GM13976 (cell line): ENCODE measurements around the gene HPCAL1.

ENCODE experiments used
- DNase-seq: peaks from one replicate; pipeline ENCODE4 v3.0.0; 2012; ENCODE audit warnings: low spot score
- in situ Hi-C: fragments of 300-500 bp; cut with MboI; formaldehyde crosslinking; loops from one replicate; pipeline ENCODE4 v1.12.0; 2022; ENCODE audit warnings: low sequenced_read_pairs, mixed read lengths, inconsistent platforms; ENCODE audit not compliant: unreplicated experiment
- TF ChIP-seq, protein P1 (sequence below): IDR thresholded peaks from 2 replicates; pipeline ENCODE4 v1.5.1; 2012; ENCODE audit warnings: borderline replicate concordance, mild to moderate bottlenecking; ENCODE audit not compliant: insufficient read depth; ENCODE audit errors: extremely low read depth, missing control alignments, control extremely low read depth

HPCAL1 gene

DNA sequence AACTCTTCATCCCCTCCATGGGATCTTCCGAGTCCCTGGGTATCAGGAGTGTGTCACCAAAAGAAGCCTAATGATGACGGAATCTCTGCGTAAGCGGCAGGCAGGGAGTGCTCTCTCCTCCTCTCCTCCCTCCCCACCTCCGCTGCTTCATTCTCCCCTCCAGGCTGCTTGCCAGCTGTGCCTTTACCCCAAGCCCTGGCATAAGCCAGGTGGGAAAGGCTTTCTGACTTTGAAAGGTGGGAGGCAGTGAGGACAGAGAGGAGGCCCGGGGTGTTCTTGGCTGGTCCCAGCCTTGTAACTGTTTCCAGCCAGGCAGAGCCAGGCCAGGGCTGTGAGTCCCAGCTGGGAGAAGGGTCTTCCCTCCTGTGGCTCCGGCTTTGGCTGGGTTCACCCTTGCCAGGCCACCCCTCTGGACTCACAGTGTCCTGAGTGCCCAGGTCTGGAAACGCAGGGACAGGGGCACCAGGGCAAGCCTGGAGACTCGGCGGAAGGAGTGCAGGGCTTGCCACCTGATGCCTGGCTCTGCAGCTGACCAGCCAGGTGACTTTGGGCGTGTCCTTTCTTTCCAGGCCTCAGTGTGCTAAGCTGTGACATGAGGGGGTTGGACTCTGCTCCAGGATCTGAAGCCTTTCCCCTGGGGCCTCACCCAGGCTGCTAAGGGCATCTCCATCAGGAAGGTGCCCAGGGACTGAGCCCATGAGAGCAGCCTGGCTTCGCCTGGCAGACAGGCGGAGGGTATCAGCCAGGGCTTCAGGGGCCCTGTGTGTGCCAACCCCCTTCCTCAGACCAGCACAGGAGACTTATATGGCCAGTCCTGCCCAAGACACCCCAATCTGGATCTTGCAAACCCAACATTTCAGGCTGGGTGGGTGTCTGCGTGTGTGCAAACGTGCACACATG lies 32.7 kb upstream of the HPCAL1 start:
- TF ChIP-seq, protein P1, sequence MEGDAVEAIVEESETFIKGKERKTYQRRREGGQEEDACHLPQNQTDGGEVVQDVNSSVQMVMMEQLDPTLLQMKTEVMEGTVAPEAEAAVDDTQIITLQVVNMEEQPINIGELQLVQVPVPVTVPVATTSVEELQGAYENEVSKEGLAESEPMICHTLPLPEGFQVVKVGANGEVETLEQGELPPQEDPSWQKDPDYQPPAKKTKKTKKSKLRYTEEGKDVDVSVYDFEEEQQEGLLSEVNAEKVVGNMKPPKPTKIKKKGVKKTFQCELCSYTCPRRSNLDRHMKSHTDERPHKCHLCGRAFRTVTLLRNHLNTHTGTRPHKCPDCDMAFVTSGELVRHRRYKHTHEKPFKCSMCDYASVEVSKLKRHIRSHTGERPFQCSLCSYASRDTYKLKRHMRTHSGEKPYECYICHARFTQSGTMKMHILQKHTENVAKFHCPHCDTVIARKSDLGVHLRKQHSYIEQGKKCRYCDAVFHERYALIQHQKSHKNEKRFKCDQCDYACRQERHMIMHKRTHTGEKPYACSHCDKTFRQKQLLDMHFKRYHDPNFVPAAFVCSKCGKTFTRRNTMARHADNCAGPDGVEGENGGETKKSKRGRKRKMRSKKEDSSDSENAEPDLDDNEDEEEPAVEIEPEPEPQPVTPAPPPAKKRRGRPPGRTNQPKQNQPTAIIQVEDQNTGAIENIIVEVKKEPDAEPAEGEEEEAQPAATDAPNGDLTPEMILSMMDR = no peak
- no peak for DNase-seq
- in situ Hi-C loops = loop anchor here (10.0 kb wide), 1 partner anchor 135 kb away; no protein-coding TSS in a partner anchor

DNA sequence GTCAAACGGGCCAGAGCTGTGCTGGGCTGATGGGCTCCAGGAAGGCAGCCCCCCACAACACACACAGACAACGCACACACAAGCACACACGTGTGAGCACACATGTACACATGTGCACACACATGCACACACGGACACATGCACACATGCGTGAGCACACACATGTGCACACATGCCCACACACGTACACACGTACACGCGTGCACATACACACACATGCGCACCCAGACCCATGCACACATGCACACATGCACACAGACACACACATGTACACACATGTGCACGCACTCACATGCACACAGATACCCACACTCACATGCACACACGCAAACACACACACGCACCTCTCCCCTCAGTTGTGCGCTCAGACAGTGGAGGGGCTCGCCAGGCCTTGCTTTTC lies 31.2 kb upstream of the HPCAL1 start:
- TF ChIP-seq, protein P1 = no peak
- DNase-seq = no peak
- in situ Hi-C loops = loop anchor here (10.0 kb wide), 1 partner anchor 137 kb away; no protein-coding TSS in a partner anchor

DNA sequence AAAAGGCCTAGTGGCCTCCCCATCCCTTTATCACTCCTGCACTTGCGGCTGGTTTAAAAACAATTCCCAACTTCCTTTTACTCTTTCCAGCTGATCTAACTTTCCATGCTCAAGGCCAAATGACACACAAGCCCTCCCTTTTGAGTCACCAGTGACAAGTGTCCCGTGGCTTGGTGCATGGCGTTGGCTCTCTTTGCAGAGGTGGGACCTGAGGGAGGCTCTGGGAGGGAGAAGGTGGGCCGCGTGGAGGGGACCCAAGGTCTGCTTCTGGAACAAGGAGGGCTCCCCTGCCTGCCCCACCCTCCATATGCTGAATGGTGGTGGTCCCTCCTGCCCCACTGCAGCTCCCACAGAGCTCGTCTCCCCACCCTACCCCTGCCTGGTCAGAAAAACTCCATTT lies 30.8 kb upstream of the HPCAL1 start:
- no peak for DNase-seq
- TF ChIP-seq, protein P1 = no peak
- in situ Hi-C loops = loop anchor here (10.0 kb wide), 1 partner anchor 137 kb away; no protein-coding TSS in a partner anchor

DNA sequence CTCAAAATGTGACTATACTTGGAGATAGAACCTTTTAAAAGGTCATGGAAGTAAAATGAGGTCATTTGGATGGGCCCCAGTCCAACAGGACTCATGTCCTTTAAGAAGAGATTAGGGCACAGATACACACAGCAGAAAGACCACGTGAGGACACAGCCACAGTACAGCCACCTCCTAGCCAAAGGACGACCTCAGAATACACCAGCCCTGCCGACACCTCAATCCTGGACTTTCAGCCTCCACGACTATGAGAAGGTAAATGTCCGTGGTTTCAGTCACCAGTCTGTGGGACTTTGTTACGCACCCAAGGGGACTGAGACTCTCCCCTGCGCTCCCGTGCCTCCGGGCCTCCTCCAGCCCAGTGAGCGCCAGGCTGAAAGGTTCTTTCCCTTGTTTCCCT lies 30.2 kb upstream of the HPCAL1 start:
- TF ChIP-seq, protein P1 = no peak
- no peak for DNase-seq
- in situ Hi-C loops = loop anchor here (10.0 kb wide), 1 partner anchor 138 kb away; no protein-coding TSS in a partner anchor

DNA sequence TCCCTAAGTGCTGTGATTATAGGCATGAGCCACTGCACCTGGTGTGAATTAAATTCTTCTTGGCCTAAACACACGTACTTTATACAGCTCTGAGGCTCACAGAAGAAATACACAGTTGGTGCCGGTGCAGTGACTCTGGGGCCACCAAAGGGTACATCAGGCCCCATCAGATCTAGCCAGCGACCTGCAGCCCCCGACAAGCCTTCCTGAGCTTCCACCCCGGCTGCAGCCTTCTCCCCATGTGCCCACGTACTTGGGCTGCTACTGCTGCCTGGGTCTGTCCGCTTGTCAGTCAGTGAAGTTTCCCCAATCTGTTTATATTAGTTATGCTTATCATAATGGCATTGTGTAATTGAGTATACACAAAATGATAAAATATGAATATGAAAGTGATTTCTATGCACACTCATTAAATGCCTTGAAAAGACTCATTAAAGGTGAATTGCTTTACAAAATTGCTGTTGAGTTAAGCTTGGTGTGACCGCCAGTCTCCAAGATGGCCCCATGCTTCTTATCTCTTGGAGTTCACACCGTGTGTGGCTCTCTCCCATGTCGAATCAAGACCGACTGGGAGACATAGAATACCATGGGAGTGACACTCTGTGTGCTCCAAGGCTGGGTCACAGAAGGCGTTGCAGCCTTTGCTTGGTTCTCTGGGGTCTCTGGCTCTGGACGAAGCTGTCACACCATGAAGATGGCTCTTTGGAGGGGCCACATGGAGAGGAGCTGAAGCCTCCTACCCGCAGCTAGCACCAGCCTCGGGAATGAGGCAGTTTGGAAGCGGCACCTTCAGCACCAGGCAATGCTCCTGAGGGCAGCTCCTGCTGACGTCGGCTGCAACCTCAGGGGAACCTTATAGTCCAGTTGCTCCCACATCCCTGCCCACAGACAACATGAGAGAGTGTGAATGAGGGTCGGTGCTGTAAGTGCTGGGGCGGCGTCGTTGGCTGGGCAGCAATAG lies 29.2 kb upstream of the HPCAL1 start:
- TF ChIP-seq, protein P1 = no peak
- in situ Hi-C loops = loop anchor here (10.0 kb wide), 1 partner anchor 139 kb away; no protein-coding TSS in a partner anchor
- DNase-seq = no peak

DNA sequence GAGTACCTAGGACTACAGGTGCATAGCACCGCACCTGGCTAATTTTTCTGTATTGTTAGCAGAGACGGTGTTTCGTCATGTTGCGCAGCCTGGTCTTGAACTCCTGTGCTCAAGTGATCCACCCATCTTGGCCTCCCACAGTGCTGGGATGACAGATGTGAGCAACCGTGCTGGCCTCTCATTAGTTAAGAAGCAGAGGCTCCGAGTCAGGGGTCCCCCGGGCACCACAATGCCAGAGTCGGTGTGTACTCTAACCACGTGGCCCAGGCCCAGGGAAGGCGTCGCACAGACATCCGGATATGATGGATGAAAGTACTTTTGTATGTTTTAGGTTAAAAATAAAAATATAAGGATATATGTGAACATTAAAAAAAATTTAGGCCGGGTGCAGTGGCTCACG lies 28.3 kb upstream of the HPCAL1 start:
- TF ChIP-seq, protein P1 = no peak
- in situ Hi-C loops = loop anchor here (10.0 kb wide), 1 partner anchor 140 kb away; no protein-coding TSS in a partner anchor
- no peak for DNase-seq
